ENCODE data around the gene DACH1. TPM values are rescaled to one million over a fixed set of nuclear protein-coding genes. Genes with fewer than 3 reads are reported as not detected.

The DACH1 gene
- total RNA-seq, 4 donors from 2014 or later = 1.5 to 17.3 (median 3.3) TPM

DNA sequence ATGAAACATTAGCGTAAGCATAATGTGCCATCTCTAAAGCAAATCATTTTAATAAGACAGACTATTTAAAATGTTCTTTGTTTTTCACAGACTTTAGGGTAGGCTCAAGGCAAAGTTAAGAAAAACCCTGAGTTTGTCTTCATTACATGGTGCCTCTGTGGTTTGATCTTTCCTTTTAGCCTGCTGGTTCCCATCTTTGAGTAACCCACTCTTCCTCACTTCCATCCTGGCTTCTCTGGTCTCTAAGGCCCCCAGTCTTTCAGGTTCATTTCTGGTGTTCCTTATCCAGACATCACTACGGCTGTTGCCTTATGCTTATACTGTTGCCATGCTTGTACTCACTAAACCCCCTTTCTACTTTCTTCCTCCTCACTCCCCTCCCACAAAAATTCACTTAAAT is 38.4 kb downstream of the DACH1 start:
- 81 to 93% methylated on average over 2 of the region's 2 CpGs for WGBS, 2 donors (ENCODE audit: low coverage in 1 of 2)
- Histone ChIP-seq H3K4me1 (no peaks in the 10 kb centered on the region), H3K27ac (no peak overlapping the region), H3K36me3 (no peaks in the 10 kb centered on the region), H3K4me3 (no peak overlapping the region), H3K27me3 (no peaks in the 10 kb centered on the region), H3K9me3 (no peaks in the 10 kb centered on the region)
- intact Hi-C loops (cut with DNase I; ENCODE audit: low total_unique reads) (no loop called here), in situ Hi-C loops (cut with MboI; ENCODE audit: low pct_ligation_motif_present in 1 of 4, low pct_unique_long_range_greater_than_20kb in 1 of 4, low sequenced_read_pairs in 3 of 4) (no loop called here)
- TF ChIP-seq POLR2A (IDR thresholded peaks at IDR 0.05) (no peak), EP300 (IDR thresholded peaks at IDR 0.05; ENCODE audit: low read depth) (no peak), POLR2AphosphoS5 (IDR thresholded peaks at IDR 0.05) (no peak)
- TF ChIP-seq, protein P1, sequence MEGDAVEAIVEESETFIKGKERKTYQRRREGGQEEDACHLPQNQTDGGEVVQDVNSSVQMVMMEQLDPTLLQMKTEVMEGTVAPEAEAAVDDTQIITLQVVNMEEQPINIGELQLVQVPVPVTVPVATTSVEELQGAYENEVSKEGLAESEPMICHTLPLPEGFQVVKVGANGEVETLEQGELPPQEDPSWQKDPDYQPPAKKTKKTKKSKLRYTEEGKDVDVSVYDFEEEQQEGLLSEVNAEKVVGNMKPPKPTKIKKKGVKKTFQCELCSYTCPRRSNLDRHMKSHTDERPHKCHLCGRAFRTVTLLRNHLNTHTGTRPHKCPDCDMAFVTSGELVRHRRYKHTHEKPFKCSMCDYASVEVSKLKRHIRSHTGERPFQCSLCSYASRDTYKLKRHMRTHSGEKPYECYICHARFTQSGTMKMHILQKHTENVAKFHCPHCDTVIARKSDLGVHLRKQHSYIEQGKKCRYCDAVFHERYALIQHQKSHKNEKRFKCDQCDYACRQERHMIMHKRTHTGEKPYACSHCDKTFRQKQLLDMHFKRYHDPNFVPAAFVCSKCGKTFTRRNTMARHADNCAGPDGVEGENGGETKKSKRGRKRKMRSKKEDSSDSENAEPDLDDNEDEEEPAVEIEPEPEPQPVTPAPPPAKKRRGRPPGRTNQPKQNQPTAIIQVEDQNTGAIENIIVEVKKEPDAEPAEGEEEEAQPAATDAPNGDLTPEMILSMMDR (IDR thresholded peaks at IDR 0.05) = no peak
- DNase-seq = no peak

DNA sequence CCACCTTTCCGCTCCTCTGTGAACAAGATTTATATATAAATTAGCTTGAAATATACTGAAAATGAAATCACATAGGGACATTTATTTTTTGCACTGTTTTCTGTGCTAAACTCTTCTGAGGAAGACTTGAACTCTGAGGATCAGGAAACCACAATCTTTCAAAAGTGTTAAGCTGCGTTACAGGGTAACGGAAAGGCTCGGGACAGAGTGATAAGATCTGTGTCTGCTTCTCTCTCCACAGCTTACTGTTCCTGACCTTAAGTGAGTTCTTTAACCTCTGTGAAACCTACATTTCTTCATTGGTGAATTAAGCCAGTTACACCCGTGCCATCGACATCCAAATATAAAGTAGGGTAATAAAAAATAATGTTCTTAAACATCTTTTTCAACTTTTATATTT is 38.9 kb downstream of the DACH1 start:
- no peaks in the 10 kb centered on the region for H3K4me1 ChIP-seq
- DNase-seq = no peak
- H3K4me3 ChIP-seq = no peak overlapping the region
- no peaks in the 10 kb centered on the region for H3K27me3 ChIP-seq
- whole genome bisulfite sequencing, 2 donors (ENCODE audit: low coverage in 1 of 2) = 61 to 63% methylated on average over 5 to 6 of the region's 6 CpGs
- H3K9me3 ChIP-seq = no peaks in the 10 kb centered on the region
- intact Hi-C loops (cut with DNase I; ENCODE audit: low total_unique reads) = no loop called here
- H3K36me3 ChIP-seq = no peaks in the 10 kb centered on the region
- no peak overlapping the region for H3K27ac ChIP-seq
- TF ChIP-seq POLR2A (IDR thresholded peaks at IDR 0.05) = no peak
- TF ChIP-seq POLR2AphosphoS5 (IDR thresholded peaks at IDR 0.05) = no peak
- TF ChIP-seq, protein P1 (IDR thresholded peaks at IDR 0.05) = no peak
- TF ChIP-seq EP300 (IDR thresholded peaks at IDR 0.05; ENCODE audit: low read depth) = no peak
- in situ Hi-C loops (cut with MboI; ENCODE audit: low pct_ligation_motif_present in 1 of 4, low pct_unique_long_range_greater_than_20kb in 1 of 4, low sequenced_read_pairs in 3 of 4) = no loop called here

DNA sequence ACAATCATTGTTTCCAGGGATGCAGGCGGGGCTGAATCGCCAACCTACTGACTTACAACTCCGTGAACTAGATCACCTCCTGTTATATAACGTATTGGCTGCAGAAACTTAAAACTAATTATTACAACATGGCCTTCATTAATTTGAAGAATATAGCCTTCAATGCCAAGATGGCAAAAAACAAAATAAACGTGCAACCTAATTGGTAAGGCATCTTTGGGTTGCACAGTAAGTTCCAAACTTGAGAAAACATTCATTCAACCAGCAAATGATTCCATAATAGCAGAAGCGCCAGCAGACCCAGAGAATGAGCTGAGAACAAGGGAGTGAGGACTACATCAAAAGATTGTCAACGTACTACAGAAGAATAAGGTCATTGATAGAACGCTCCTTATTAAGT is 39.8 kb downstream of the DACH1 start:
- no peaks in the 10 kb centered on the region for H3K36me3 ChIP-seq
- no peak for DNase-seq
- H3K27me3 ChIP-seq = no peaks in the 10 kb centered on the region
- H3K4me1 ChIP-seq = no peaks in the 10 kb centered on the region
- H3K27ac ChIP-seq = no peak overlapping the region
- TF ChIP-seq POLR2AphosphoS5 (IDR thresholded peaks at IDR 0.05) (no peak), POLR2A (IDR thresholded peaks at IDR 0.05) (no peak)
- TF ChIP-seq, protein P1 (IDR thresholded peaks at IDR 0.05) = no peak
- intact Hi-C loops (cut with DNase I; ENCODE audit: low total_unique reads) (no loop called here), in situ Hi-C loops (cut with MboI; ENCODE audit: low pct_ligation_motif_present in 1 of 4, low pct_unique_long_range_greater_than_20kb in 1 of 4, low sequenced_read_pairs in 3 of 4) (no loop called here)
- no peak overlapping the region for H3K4me3 ChIP-seq
- H3K9me3 ChIP-seq = no peaks in the 10 kb centered on the region
- 76 to 83% methylated on average over 8 of the region's 8 CpGs for WGBS, 2 donors (ENCODE audit: low coverage in 1 of 2)

DNA sequence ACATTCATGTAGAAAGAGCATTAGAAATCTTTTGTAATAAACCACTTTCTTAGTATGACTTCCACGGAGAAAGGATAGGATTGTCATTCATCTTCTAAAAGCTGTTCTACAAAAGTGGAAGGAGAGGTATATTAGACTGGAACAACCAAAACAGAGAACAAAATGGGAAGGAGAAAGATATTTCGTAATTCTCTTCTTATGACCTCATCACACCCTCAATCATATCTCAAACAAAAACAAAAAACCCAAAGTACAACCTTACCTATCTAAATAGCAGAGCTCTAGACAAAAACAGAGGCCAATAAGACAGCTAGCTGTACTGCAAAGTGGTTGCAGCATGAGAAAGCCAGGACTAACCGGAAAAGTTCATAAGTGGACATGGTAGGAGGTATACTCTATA is 46.3 kb downstream of the DACH1 start:
- no peak overlapping the region for H3K27ac ChIP-seq
- no peak for DNase-seq
- H3K4me1 ChIP-seq = no peaks in the 10 kb centered on the region
- H3K36me3 ChIP-seq = no peaks in the 10 kb centered on the region
- no peak overlapping the region for H3K4me3 ChIP-seq
- no peaks in the 10 kb centered on the region for H3K27me3 ChIP-seq
- intact Hi-C loops (cut with DNase I; ENCODE audit: low total_unique reads) (no loop called here), in situ Hi-C loops (cut with MboI; ENCODE audit: low pct_ligation_motif_present in 1 of 4, low pct_unique_long_range_greater_than_20kb in 1 of 4, low sequenced_read_pairs in 3 of 4) (no loop called here)
- no peaks in the 10 kb centered on the region for H3K9me3 ChIP-seq
- TF ChIP-seq POLR2AphosphoS5 (IDR thresholded peaks at IDR 0.05) (no peak), EP300 (IDR thresholded peaks at IDR 0.05; ENCODE audit: low read depth) (no peak), POLR2A (IDR thresholded peaks at IDR 0.05) (no peak)
- TF ChIP-seq, protein P1 (IDR thresholded peaks at IDR 0.05) = no peak
- WGBS, 2 donors (ENCODE audit: low coverage in 1 of 2) = 77 to 85% methylated on average over 3 of the region's 3 CpGs
